Stimulated activated CD4-positive, alpha-beta T cell treated with anti-CD3 and anti-CD28 coated beads, TNF-alpha, amount 100 ng/mL, for 24 hours (primary cell): ENCODE measurements around the gene EHD3.

Source experiments
- DNase-seq, 3 experiments: peaks; one replicate each; pipeline ENCODE4 v3.0.0-alpha.2; 2020; ENCODE audit warnings: low read depth in 3 of 3

Gene EHD3

GRCh38 chr2:31233741-31234682 is at the start of gene EHD3:
Gene EHD3, plus strand, starts transcription at chr2:31234152. Its CDS starts 470 bp downstream, at chr2:31234622.
- peak; percentile 52 to 81 (median 61) for DNase-seq

- no peak for DNase-seq
Observed at GRCh38 chr2:31187166-31187565, 46.8 kb upstream of the EHD3 start.

GRCh38 chr2:31188131-31188530 is 45.8 kb upstream of the EHD3 start:
- no peak for DNase-seq

GRCh38 chr2:31189141-31189540 is 44.8 kb upstream of the EHD3 start:
- DNase-seq = no peak

GRCh38 chr2:31190188-31190587 is 43.8 kb upstream of the EHD3 start:
- DNase-seq = no peak

- no peak for DNase-seq
Observed at GRCh38 chr2:31191931-31192330, 42.0 kb upstream of the EHD3 start.

GRCh38 chr2:31192396-31192795 is 41.6 kb upstream of the EHD3 start:
- no peak for DNase-seq

- no peak for DNase-seq
Observed at GRCh38 chr2:31192851-31193392, 41.0 kb upstream of the EHD3 start.

GRCh38 chr2:31193806-31194205 is 40.1 kb upstream of the EHD3 start:
- DNase-seq = no peak

- DNase-seq = no peak
Observed at GRCh38 chr2:31196622-31197021, 37.3 kb upstream of the EHD3 start.

- DNase-seq = no peak
Observed at GRCh38 chr2:31197166-31197565, 36.8 kb upstream of the EHD3 start.

- DNase-seq = no peak
Observed at GRCh38 chr2:31197669-31198068, 36.3 kb upstream of the EHD3 start.

- no peak for DNase-seq
Observed at GRCh38 chr2:31199206-31199605, 34.7 kb upstream of the EHD3 start.

- DNase-seq = no peak
Observed at GRCh38 chr2:31200972-31201371, 33.0 kb upstream of the EHD3 start.

- DNase-seq = no peak
Observed at GRCh38 chr2:31202041-31202440, 31.9 kb upstream of the EHD3 start.

- no peak for DNase-seq
Observed at GRCh38 chr2:31202833-31203232, 31.1 kb upstream of the EHD3 start.

- no peak for DNase-seq
Observed at GRCh38 chr2:31203916-31204315, 30.0 kb upstream of the EHD3 start.

- no peak for DNase-seq
Observed at GRCh38 chr2:31204783-31205182, 29.2 kb upstream of the EHD3 start.

GRCh38 chr2:31205186-31205585 is 28.8 kb upstream of the EHD3 start:
- DNase-seq = no peak

- DNase-seq = no peak
Observed at GRCh38 chr2:31205613-31206012, 28.3 kb upstream of the EHD3 start.

GRCh38 chr2:31207790-31208189 is 26.2 kb upstream of the EHD3 start:
- no peak for DNase-seq

GRCh38 chr2:31208240-31208639 is 25.7 kb upstream of the EHD3 start:
- no peak for DNase-seq
